Measurements from ENCODE around the gene TMEM181.

DNA sequence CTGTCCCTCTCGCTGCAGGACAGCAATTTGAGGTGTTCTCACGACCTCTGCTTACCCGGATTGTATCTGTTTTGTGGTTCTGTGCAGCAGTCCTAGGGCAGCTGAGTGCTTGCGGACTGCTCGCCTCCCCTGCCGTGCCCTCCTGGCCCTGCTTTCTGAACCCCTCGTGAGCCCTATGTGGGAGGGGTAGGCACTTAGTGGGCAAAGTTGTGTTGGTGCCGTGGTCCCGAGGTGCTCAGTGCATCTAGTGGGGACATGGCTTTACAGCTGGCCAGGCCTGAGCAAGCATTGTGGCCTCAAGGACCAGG lies 5.2 kb downstream of the TMEM181 start:
- TF ChIP-seq CTCF (IDR thresholded peaks at IDR 0.05) = no peak
- TF ChIP-seq POLR2A (IDR thresholded peaks at IDR 0.05; ENCODE audit: low read depth) = no peak
- no peak for TF ChIP-seq POLR2AphosphoS5 (IDR thresholded peaks at IDR 0.05)

All from esophagus muscularis mucosa (tissue), 3 donors.